ENCODE measurements around the gene NHEJ1.
"Not testable (repeated sequence)": the region's sequence is repeated elsewhere in the genome, so short reads cannot be mapped to it uniquely, and the experiment has no call there.

DNA sequence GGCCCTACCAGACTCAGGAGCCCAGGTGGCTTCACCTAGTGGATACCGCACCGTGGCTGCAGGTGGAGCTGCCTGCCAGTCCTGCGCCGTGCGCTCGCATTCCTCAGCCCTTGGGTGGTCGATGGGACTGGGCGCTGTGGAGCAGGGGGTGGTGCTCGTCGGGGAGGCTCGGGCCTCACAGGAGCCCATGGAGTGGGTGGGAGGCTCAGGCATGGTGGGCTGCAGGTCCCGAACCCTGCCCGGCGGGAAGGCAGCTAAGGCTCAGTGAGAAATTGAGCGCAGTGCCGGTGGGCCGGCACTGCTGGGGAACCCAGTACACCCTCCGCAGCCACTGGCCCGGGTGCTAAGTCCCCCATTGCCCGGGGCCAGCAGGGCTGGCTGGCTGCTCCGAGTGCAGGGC is 40.7 kb upstream of the NHEJ1 start:
- not testable (repeated sequence) for TF ChIP-seq POLR2A (IDR thresholded peaks at IDR 0.05; ENCODE audit: low read depth, low read length); SPI1 (IDR thresholded peaks at IDR 0.05; ENCODE audit: low read depth, low read length); TAF1 (IDR thresholded peaks at IDR 0.05; ENCODE audit: low read depth, low read length); PAX5 (IDR thresholded peaks at IDR 0.05; ENCODE audit: insufficient read depth, low read length, severe bottlenecking); POLR2AphosphoS5 (IDR thresholded peaks at IDR 0.05; ENCODE audit: low read depth, low read length); POU2F2 (IDR thresholded peaks at IDR 0.05; ENCODE audit: low read depth, low read length)

Measured in GM12891 (cell line).